SK-N-SH treated with all-trans-retinoic acid at 6 μM for 48 hours (cell line): ENCODE measurements around the gene KLHL25.

Experiments used
- ATAC-seq: fragments of 200-7000 bp; cut with Tn5 transposase; 3 replicates; pipeline ENCODE4 v1.9.1; 2020; ENCODE audit warnings: mild to moderate bottlenecking, moderate library complexity
- ARNTL ChIP-seq: fragments of 450-650 bp; formaldehyde crosslinking; IDR thresholded peaks from 2 replicates; pipeline ENCODE4 v1.5.0; 2020; ENCODE audit warnings: low read depth, mild to moderate bottlenecking, moderate library complexity, borderline replicate concordance
- BACH2 ChIP-seq: fragments of 250-450 bp; sonication (Bioruptor Pico); IDR thresholded peaks from 2 replicates; pipeline ENCODE4 v1.9.0; 2021; ENCODE audit warnings: mild to moderate bottlenecking, borderline replicate concordance
- CSDC2 ChIP-seq: fragments of 250-450 bp; sonication (Bioruptor Pico); IDR thresholded peaks from 2 replicates; pipeline ENCODE4 v1.5.0; 2020; ENCODE audit warnings: mild to moderate bottlenecking, moderate library complexity
- ESRRG ChIP-seq: fragments of 250-450 bp; sonication (Bioruptor Pico); IDR thresholded peaks from 2 replicates; pipeline ENCODE4 v1.6.1; 2021; ENCODE audit warnings: mild to moderate bottlenecking
- GLIS3 ChIP-seq: fragments of 250-450 bp; sonication (Bioruptor Pico); IDR thresholded peaks from 2 replicates; pipeline ENCODE4 v1.5.0; 2020; ENCODE audit warnings: mild to moderate bottlenecking, moderate library complexity
- ISL1 ChIP-seq: fragments of 250-450 bp; sonication (Bioruptor Pico); IDR thresholded peaks from 2 replicates; pipeline ENCODE4 v2.1.2; 2022; ENCODE audit warnings: mild to moderate bottlenecking, moderate library complexity
- OSR1 ChIP-seq: fragments of 250-450 bp; sonication (Bioruptor Pico); IDR thresholded peaks from 2 replicates; pipeline ENCODE4 v1.8.0; 2022; ENCODE audit warnings: moderate library complexity, mild to moderate bottlenecking, inconsistent platforms
- PPARA ChIP-seq: fragments of 250-450 bp; sonication (Bioruptor Pico); IDR thresholded peaks from 2 replicates; pipeline ENCODE4 v1.5.0; 2020; ENCODE audit warnings: mild to moderate bottlenecking, borderline replicate concordance
- RARB ChIP-seq: fragments of 250-450 bp; sonication (Bioruptor Pico); IDR thresholded peaks from 2 replicates; pipeline ENCODE4 v1.8.0; 2021; ENCODE audit warnings: mild to moderate bottlenecking, moderate library complexity
- SNAI2 ChIP-seq: fragments of 250-450 bp; sonication (Bioruptor Pico); IDR thresholded peaks from 2 replicates; pipeline ENCODE4 v1.5.0; 2020; ENCODE audit warnings: mild to moderate bottlenecking, moderate library complexity
- TCF4 ChIP-seq: fragments of 250-450 bp; sonication (Bioruptor Pico); IDR thresholded peaks from 2 replicates; pipeline ENCODE4 v1.8.0; 2021; ENCODE audit warnings: mild to moderate bottlenecking, moderate library complexity, borderline replicate concordance
- TOX ChIP-seq: fragments of 250-450 bp; sonication (Bioruptor Pico); IDR thresholded peaks from 2 replicates; pipeline ENCODE4 v1.8.0; 2021; ENCODE audit warnings: mild to moderate bottlenecking, moderate library complexity, borderline replicate concordance
- ZC3H10 ChIP-seq: fragments of 250-450 bp; sonication (Bioruptor Pico); IDR thresholded peaks from 2 replicates; pipeline ENCODE4 v1.5.1; 2021; ENCODE audit warnings: mild to moderate bottlenecking, moderate library complexity
- ZFP3 ChIP-seq: fragments of 250-450 bp; sonication (Bioruptor Pico); IDR thresholded peaks from 2 replicates; pipeline ENCODE4 v1.5.0; 2020; ENCODE audit warnings: mild to moderate bottlenecking, moderate library complexity
- ZFP30 ChIP-seq: fragments of 450-650 bp; formaldehyde crosslinking; IDR thresholded peaks from 2 replicates; pipeline ENCODE4 v1.5.0; 2022; ENCODE audit warnings: mild to moderate bottlenecking, moderate library complexity
- ZNF565 ChIP-seq: fragments of 450-650 bp; formaldehyde crosslinking; conservative IDR thresholded peaks from 2 replicates; pipeline ENCODE4 v1.5.0; 2020; ENCODE audit warnings: low read depth, mild to moderate bottlenecking, moderate library complexity
- ZNF70 ChIP-seq: fragments of 450-650 bp; formaldehyde crosslinking; IDR thresholded peaks from 2 replicates; pipeline ENCODE4 v1.5.0; 2020; ENCODE audit warnings: mild to moderate bottlenecking, moderate library complexity
- ZNF8 ChIP-seq: fragments of 450-650 bp; formaldehyde crosslinking; IDR thresholded peaks from 2 replicates; pipeline ENCODE4 v1.5.0; 2020; ENCODE audit warnings: mild to moderate bottlenecking, moderate library complexity
- TF ChIP-seq, protein P1 (sequence below): fragments of 250-450 bp; sonication (Bioruptor Pico); IDR thresholded peaks from 2 replicates; pipeline ENCODE4 v1.5.1; 2021; ENCODE audit warnings: mild to moderate bottlenecking, moderate library complexity
- TF ChIP-seq, protein P2 (sequence below): fragments of 250-450 bp; sonication (Bioruptor Pico); IDR thresholded peaks from 2 replicates; pipeline ENCODE4 v1.5.0; 2020; ENCODE audit warnings: mild to moderate bottlenecking, moderate library complexity
- TF ChIP-seq, protein P3 (sequence below): fragments of 250-450 bp; sonication (Bioruptor Pico); IDR thresholded peaks from 2 replicates; pipeline ENCODE4 v1.5.1; 2020; ENCODE audit warnings: low read depth, mild to moderate bottlenecking, moderate library complexity
- TF ChIP-seq, protein P4 (sequence below): fragments of 250-450 bp; sonication (Bioruptor Pico); IDR thresholded peaks from 2 replicates; pipeline ENCODE4 v1.8.0; 2021; ENCODE audit warnings: low read depth, mild to moderate bottlenecking, moderate library complexity, borderline replicate concordance
- TF ChIP-seq, protein P5 (sequence below): fragments of 250-450 bp; sonication (Bioruptor Pico); IDR thresholded peaks from 2 replicates; pipeline ENCODE4 v1.8.0; 2020; ENCODE audit warnings: mild to moderate bottlenecking, moderate library complexity, borderline replicate concordance

The KLHL25 gene

DNA sequence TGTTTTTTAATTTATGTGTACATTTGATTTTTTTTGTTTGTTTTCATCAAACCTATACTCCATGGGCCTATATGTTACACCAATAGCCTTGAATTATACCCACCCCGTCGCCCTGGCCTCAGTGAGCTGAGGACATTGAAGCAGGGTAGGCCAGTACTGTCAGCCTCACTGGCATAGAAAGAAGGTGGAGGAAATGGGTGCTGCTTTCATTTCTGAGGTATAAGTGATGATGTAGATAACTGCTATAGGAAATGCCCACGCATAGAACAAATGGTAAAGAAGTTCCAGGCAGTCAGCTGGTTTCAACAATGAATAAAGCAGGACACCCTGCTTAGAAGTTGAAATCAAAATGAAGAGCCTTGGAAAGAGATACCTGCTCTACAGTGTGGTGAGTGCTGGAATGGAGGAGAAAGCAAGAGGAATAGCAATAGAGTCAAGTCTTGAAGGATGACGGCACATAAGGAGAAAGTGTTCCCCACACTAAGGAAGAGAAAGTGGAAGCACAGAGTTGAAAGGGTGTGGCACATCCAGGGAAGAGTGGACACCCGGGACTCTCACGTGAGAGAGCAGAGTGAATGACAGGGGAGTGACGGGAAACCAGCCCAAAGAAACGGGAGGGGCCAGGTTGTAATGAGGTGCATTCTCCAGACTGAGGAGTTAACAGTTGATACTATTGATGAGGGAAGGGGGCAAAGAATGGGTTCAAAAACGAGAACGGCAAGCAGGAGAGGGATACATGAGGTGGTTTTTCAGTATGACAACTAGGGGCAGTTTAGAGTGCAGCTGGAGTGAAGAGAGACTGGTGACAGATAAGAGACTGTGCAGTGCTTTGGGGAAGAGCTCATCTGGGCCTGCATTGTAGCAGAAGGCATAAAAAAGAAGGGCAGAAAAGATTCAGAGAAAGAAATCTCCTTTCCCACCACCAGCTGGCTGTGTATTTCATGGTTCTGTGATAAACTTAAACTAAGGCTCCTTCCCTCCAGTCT lies 70.5 kb downstream of the KLHL25 start:
- TF ChIP-seq BACH2 (CRISPR knock-in tag), result no peak
- TF ChIP-seq, protein P1, sequence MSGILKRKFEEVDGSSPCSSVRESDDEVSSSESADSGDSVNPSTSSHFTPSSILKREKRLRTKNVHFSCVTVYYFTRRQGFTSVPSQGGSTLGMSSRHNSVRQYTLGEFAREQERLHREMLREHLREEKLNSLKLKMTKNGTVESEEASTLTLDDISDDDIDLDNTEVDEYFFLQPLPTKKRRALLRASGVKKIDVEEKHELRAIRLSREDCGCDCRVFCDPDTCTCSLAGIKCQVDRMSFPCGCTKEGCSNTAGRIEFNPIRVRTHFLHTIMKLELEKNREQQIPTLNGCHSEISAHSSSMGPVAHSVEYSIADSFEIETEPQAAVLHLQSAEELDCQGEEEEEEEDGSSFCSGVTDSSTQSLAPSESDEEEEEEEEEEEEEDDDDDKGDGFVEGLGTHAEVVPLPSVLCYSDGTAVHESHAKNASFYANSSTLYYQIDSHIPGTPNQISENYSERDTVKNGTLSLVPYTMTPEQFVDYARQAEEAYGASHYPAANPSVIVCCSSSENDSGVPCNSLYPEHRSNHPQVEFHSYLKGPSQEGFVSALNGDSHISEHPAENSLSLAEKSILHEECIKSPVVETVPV (CRISPR knock-in tag), result no peak
- no peak for TF ChIP-seq ZNF565 (CRISPR knock-in tag)
- no peak for TF ChIP-seq RARB
- TF ChIP-seq TOX (CRISPR knock-in tag), result no peak
- TF ChIP-seq OSR1 (CRISPR knock-in tag), result no peak
- no peak for TF ChIP-seq PPARA
- no peak for TF ChIP-seq CSDC2 (CRISPR knock-in tag)
- TF ChIP-seq ZC3H10 (CRISPR knock-in tag), result no peak
- no peak for TF ChIP-seq ARNTL (CRISPR knock-in tag)
- no peak for TF ChIP-seq ZFP30 (CRISPR knock-in tag)
- no peak for TF ChIP-seq ZNF8 (CRISPR knock-in tag)
- no peak for ATAC-seq

DNA sequence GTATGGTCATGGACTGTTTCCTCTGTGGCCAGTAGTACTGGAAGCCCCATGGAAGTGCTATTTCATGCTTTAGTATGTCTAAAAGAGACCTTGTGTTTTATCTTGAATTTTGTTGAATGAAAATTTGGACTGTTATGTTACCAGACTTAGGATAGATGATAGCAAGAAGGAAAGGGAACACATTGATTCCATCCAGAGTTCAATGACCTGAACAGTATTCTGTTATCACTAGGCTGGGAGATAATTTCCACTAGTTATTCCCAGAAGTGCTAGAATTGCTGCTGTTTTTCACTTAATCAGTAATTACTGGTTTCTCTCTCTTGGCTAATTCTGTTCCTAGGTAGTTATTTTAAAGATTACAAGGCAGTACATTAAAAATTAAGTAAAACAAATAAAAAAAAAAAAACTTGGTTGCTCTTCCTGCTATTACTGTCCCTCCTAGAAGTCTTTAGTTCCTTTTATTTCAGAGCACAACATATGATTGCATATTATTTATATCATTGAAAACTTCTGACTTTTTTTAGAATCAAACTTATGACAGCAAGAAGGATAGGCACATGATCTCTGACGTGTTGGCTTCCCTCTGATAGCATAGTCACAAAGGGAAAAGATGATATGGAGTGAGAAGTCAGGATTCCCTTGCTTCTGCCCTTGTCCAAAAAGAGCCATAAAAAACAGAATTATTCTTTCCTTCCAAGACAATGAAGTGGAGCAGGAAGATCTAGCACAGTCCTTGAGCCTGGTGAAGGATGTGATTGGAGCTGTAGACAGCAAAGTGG lies 72.2 kb downstream of the KLHL25 start:
- no peak for ATAC-seq
- no peak for TF ChIP-seq ZNF70
- no peak for TF ChIP-seq ZFP3 (CRISPR knock-in tag)
- no peak for TF ChIP-seq ZFP30 (CRISPR knock-in tag)
- no peak for TF ChIP-seq TCF4 (CRISPR knock-in tag)
- TF ChIP-seq ESRRG, result no peak
- no peak for TF ChIP-seq PPARA
- TF ChIP-seq, protein P2, sequence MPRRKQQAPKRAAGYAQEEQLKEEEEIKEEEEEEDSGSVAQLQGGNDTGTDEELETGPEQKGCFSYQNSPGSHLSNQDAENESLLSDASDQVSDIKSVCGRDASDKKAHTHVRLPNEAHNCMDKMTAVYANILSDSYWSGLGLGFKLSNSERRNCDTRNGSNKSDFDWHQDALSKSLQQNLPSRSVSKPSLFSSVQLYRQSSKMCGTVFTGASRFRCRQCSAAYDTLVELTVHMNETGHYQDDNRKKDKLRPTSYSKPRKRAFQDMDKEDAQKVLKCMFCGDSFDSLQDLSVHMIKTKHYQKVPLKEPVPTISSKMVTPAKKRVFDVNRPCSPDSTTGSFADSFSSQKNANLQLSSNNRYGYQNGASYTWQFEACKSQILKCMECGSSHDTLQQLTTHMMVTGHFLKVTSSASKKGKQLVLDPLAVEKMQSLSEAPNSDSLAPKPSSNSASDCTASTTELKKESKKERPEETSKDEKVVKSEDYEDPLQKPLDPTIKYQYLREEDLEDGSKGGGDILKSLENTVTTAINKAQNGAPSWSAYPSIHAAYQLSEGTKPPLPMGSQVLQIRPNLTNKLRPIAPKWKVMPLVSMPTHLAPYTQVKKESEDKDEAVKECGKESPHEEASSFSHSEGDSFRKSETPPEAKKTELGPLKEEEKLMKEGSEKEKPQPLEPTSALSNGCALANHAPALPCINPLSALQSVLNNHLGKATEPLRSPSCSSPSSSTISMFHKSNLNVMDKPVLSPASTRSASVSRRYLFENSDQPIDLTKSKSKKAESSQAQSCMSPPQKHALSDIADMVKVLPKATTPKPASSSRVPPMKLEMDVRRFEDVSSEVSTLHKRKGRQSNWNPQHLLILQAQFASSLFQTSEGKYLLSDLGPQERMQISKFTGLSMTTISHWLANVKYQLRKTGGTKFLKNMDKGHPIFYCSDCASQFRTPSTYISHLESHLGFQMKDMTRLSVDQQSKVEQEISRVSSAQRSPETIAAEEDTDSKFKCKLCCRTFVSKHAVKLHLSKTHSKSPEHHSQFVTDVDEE (CRISPR knock-in tag), result no peak
- no peak for TF ChIP-seq ZC3H10 (CRISPR knock-in tag)
- TF ChIP-seq BACH2 (CRISPR knock-in tag), result no peak
- TF ChIP-seq, all 23 proteins: peak for 0

DNA sequence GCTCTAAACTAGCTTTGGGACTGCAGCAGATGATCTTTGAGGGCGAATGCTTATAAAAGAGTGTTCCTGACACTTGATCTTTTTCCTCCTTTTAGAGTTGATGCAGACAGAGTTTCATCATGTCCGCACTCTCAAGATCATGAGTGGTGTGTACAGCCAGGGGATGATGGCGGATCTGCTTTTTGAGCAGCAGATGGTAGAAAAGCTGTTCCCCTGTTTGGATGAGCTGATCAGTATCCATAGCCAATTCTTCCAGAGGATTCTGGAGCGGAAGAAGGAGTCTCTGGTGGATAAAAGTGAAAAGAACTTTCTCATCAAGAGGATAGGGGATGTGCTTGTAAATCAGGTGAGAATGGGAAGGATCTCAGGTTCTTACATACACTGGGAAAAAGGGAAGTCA lies 75.7 kb downstream of the KLHL25 start:
- ATAC-seq, result no peak
- TF ChIP-seq, protein P2 (CRISPR knock-in tag), result no peak
- TF ChIP-seq, protein P3, sequence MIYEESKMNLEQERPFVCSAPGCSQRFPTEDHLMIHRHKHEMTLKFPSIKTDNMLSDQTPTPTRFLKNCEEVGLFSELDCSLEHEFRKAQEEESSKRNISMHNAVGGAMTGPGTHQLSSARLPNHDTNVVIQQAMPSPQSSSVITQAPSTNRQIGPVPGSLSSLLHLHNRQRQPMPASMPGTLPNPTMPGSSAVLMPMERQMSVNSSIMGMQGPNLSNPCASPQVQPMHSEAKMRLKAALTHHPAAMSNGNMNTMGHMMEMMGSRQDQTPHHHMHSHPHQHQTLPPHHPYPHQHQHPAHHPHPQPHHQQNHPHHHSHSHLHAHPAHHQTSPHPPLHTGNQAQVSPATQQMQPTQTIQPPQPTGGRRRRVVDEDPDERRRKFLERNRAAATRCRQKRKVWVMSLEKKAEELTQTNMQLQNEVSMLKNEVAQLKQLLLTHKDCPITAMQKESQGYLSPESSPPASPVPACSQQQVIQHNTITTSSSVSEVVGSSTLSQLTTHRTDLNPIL, result no peak
- TF ChIP-seq ZFP3 (CRISPR knock-in tag), result no peak
- no peak for TF ChIP-seq RARB
- no peak for TF ChIP-seq TCF4 (CRISPR knock-in tag)
- TF ChIP-seq ZFP30 (CRISPR knock-in tag), result no peak
- no peak for TF ChIP-seq ZNF8 (CRISPR knock-in tag)
- TF ChIP-seq PPARA, result no peak
- no peak for TF ChIP-seq BACH2 (CRISPR knock-in tag)
- TF ChIP-seq ZC3H10 (CRISPR knock-in tag), result no peak
- TF ChIP-seq ISL1 (CRISPR knock-in tag), result no peak
- TF ChIP-seq SNAI2 (CRISPR knock-in tag), result no peak
- TF ChIP-seq ESRRG, result no peak
- no peak for TF ChIP-seq OSR1 (CRISPR knock-in tag)
- TF ChIP-seq ARNTL (CRISPR knock-in tag), result no peak
- TF ChIP-seq GLIS3, result no peak
- TF ChIP-seq, protein P4, sequence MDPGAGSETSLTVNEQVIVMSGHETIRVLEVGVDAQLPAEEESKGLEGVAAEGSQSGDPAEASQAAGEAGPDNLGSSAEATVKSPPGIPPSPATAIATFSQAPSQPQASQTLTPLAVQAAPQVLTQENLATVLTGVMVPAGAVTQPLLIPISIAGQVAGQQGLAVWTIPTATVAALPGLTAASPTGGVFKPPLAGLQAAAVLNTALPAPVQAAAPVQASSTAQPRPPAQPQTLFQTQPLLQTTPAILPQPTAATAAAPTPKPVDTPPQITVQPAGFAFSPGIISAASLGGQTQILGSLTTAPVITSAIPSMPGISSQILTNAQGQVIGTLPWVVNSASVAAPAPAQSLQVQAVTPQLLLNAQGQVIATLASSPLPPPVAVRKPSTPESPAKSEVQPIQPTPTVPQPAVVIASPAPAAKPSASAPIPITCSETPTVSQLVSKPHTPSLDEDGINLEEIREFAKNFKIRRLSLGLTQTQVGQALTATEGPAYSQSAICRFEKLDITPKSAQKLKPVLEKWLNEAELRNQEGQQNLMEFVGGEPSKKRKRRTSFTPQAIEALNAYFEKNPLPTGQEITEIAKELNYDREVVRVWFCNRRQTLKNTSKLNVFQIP (CRISPR knock-in tag), result no peak
- no peak for TF ChIP-seq ZNF565 (CRISPR knock-in tag)
- TF ChIP-seq, protein P5, sequence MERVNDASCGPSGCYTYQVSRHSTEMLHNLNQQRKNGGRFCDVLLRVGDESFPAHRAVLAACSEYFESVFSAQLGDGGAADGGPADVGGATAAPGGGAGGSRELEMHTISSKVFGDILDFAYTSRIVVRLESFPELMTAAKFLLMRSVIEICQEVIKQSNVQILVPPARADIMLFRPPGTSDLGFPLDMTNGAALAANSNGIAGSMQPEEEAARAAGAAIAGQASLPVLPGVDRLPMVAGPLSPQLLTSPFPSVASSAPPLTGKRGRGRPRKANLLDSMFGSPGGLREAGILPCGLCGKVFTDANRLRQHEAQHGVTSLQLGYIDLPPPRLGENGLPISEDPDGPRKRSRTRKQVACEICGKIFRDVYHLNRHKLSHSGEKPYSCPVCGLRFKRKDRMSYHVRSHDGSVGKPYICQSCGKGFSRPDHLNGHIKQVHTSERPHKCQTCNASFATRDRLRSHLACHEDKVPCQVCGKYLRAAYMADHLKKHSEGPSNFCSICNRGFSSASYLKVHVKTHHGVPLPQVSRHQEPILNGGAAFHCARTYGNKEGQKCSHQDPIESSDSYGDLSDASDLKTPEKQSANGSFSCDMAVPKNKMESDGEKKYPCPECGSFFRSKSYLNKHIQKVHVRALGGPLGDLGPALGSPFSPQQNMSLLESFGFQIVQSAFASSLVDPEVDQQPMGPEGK (CRISPR knock-in tag), result no peak
